Measurements from ENCODE around the gene DRD5.
A peak's percentile ranks its signal among the peaks of the same experiment; 100 is the strongest.

Gene DRD5

DNA sequence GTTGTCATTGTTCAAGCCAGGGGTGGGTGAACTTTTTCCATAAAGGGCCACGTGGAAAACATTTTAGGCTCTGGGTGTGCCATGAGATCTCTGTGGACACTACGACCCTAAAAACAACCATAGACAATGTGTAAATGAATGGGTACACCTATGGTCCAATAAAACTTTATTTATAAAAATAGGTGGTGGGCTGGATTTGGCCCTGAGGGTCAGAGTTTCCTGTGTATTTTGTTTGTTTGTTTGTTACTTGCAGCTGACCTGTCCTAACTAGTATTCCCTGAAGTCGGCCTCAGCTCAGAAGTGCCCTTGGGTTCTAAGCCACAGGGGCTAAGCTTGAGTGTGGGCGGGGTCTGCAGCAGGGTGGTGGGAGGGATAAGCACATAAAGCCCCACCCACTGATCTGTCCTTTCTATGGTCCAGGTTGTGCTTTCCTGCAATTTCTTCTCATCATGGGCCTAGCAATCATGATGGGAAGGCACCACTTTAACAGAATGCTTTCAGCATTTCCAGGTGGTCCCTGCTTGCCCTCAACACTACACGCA lies 17.2 kb upstream of the DRD5 start:
- Histone ChIP-seq H2AFZ (ENCODE audit: low read length) (no peak overlapping the region), H3K9me3 (replicated peaks; ENCODE audit: insufficient read depth, low read length) (no peaks in the 10 kb centered on the region), H3K4me1 (ENCODE audit: low read length) (no peaks in the 10 kb centered on the region), H3K4me2 (ENCODE audit: low read depth, low read length) (no peak overlapping the region), H3K27me3 (replicated peaks; ENCODE audit: insufficient read depth, low read length) (no peaks in the 10 kb centered on the region), H3K9me2 (replicated peaks; ENCODE audit: insufficient read depth, low read length) (no peaks in the 10 kb centered on the region), H4K20me1 (ENCODE audit: insufficient read depth, low read length) (no peaks in the 10 kb centered on the region), H3F3A (ENCODE audit: insufficient read depth, low read length) (no peaks in the 10 kb centered on the region), H3K27ac (ENCODE audit: low read length) (no peak overlapping the region), H3K9ac (ENCODE audit: low read length) (no peak overlapping the region), H3K4me3 (ENCODE audit: low read length) (no peak overlapping the region), H3K79me2 (ENCODE audit: low read length) (no peaks in the 10 kb centered on the region), H3K36me3 (replicated peaks; ENCODE audit: insufficient read depth, low read length) (no peaks in the 10 kb centered on the region)
- DNase-seq = no peak
- TF ChIP-seq EZH2 (optimal IDR thresholded peaks at IDR 0.05; ENCODE audit: low read depth, low read length) (no peak), EZH2phosphoT487 (IDR thresholded peaks at IDR 0.05; ENCODE audit: low read length) (no peak)
- TF ChIP-seq, protein P1, sequence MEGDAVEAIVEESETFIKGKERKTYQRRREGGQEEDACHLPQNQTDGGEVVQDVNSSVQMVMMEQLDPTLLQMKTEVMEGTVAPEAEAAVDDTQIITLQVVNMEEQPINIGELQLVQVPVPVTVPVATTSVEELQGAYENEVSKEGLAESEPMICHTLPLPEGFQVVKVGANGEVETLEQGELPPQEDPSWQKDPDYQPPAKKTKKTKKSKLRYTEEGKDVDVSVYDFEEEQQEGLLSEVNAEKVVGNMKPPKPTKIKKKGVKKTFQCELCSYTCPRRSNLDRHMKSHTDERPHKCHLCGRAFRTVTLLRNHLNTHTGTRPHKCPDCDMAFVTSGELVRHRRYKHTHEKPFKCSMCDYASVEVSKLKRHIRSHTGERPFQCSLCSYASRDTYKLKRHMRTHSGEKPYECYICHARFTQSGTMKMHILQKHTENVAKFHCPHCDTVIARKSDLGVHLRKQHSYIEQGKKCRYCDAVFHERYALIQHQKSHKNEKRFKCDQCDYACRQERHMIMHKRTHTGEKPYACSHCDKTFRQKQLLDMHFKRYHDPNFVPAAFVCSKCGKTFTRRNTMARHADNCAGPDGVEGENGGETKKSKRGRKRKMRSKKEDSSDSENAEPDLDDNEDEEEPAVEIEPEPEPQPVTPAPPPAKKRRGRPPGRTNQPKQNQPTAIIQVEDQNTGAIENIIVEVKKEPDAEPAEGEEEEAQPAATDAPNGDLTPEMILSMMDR (IDR thresholded peaks at IDR 0.05; ENCODE audit: low read length) = no peak

DNA sequence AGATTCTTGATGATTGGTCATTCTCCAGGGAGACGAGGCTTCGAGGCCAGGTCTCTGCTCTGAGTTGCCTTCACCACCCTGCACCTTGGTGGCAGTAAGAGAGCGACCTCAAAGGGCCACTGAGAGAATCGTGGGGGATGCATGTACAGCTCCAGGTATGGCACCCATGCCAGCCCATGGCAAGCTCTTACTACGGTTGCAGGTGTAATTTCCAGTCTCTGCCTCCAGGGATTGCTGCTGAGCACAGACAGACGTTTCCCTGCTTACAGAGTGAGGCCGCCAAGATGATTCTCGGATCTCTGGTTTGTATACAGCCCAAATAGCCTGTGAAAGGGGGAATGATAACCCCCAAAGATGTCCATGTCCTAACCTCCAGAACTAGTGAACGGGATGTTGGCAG lies 16.3 kb upstream of the DRD5 start:
- DNase-seq = peak; percentile 32
- Histone ChIP-seq H3K27me3 (replicated peaks; ENCODE audit: insufficient read depth, low read length) (no peaks in the 10 kb centered on the region), H3K79me2 (ENCODE audit: low read length) (no peaks in the 10 kb centered on the region), H3F3A (ENCODE audit: insufficient read depth, low read length) (no peaks in the 10 kb centered on the region), H3K36me3 (replicated peaks; ENCODE audit: insufficient read depth, low read length) (no peaks in the 10 kb centered on the region), H3K4me1 (ENCODE audit: low read length) (no peaks in the 10 kb centered on the region), H4K20me1 (ENCODE audit: insufficient read depth, low read length) (no peaks in the 10 kb centered on the region), H3K4me3 (ENCODE audit: low read length) (no peak overlapping the region), H3K9ac (ENCODE audit: low read length) (no peak overlapping the region), H2AFZ (ENCODE audit: low read length) (no peak overlapping the region), H3K27ac (ENCODE audit: low read length) (no peak overlapping the region), H3K9me3 (replicated peaks; ENCODE audit: insufficient read depth, low read length) (no peaks in the 10 kb centered on the region), H3K9me2 (replicated peaks; ENCODE audit: insufficient read depth, low read length) (no peaks in the 10 kb centered on the region), H3K4me2 (ENCODE audit: low read depth, low read length) (no peak overlapping the region)
- TF ChIP-seq, protein P1 (IDR thresholded peaks at IDR 0.05; ENCODE audit: low read length) = peak; percentile 62
- no peak for TF ChIP-seq EZH2phosphoT487 (IDR thresholded peaks at IDR 0.05; ENCODE audit: low read length)

DNA sequence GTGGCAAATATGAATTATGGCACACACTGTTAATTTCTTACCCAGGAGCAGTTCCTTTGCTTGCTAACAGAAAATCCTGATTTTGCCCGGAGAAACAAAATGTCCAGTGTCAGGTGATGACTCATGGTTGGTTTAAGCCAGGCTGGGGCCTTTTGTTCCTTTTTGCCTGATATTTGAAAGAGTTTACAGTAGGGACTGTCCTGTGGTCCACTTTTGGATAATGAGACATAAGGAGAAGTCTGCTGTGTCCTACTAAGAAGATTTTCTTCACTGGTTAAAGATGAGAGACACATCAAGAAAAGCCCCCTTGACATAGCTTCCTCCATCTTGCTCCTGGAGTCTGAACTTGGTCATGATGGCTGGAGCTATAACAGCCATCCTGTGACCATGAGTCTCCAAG lies 12.1 kb upstream of the DRD5 start:
- H3K9me2 ChIP-seq (replicated peaks; ENCODE audit: insufficient read depth, low read length) = no peaks in the 10 kb centered on the region
- TF ChIP-seq, protein P1 (IDR thresholded peaks at IDR 0.05; ENCODE audit: low read length) = no peak
- TF ChIP-seq EZH2 (optimal IDR thresholded peaks at IDR 0.05; ENCODE audit: low read depth, low read length) (no peak), EZH2phosphoT487 (IDR thresholded peaks at IDR 0.05; ENCODE audit: low read length) (no peak)
- H2AFZ ChIP-seq (ENCODE audit: low read length) = no peak overlapping the region
- H3K9me3 ChIP-seq (replicated peaks; ENCODE audit: insufficient read depth, low read length) = no peaks in the 10 kb centered on the region
- H3K36me3 ChIP-seq (replicated peaks; ENCODE audit: insufficient read depth, low read length) = no peaks in the 10 kb centered on the region
- H4K20me1 ChIP-seq (ENCODE audit: insufficient read depth, low read length) = no peaks in the 10 kb centered on the region
- no peak overlapping the region for H3K4me2 ChIP-seq (ENCODE audit: low read depth, low read length)
- H3K4me1 ChIP-seq (ENCODE audit: low read length) = no peaks in the 10 kb centered on the region
- H3K9ac ChIP-seq (ENCODE audit: low read length) = no peak overlapping the region
- no peaks in the 10 kb centered on the region for H3F3A ChIP-seq (ENCODE audit: insufficient read depth, low read length)
- no peaks in the 10 kb centered on the region for H3K79me2 ChIP-seq (ENCODE audit: low read length)
- H3K4me3 ChIP-seq (ENCODE audit: low read length) = no peak overlapping the region
- no peak overlapping the region for H3K27ac ChIP-seq (ENCODE audit: low read length)
- DNase-seq = no peak
- no peaks in the 10 kb centered on the region for H3K27me3 ChIP-seq (replicated peaks; ENCODE audit: insufficient read depth, low read length)

Measured in MM.1S (cell line).